ENCODE measurements around the gene RSPH1.

DNA sequence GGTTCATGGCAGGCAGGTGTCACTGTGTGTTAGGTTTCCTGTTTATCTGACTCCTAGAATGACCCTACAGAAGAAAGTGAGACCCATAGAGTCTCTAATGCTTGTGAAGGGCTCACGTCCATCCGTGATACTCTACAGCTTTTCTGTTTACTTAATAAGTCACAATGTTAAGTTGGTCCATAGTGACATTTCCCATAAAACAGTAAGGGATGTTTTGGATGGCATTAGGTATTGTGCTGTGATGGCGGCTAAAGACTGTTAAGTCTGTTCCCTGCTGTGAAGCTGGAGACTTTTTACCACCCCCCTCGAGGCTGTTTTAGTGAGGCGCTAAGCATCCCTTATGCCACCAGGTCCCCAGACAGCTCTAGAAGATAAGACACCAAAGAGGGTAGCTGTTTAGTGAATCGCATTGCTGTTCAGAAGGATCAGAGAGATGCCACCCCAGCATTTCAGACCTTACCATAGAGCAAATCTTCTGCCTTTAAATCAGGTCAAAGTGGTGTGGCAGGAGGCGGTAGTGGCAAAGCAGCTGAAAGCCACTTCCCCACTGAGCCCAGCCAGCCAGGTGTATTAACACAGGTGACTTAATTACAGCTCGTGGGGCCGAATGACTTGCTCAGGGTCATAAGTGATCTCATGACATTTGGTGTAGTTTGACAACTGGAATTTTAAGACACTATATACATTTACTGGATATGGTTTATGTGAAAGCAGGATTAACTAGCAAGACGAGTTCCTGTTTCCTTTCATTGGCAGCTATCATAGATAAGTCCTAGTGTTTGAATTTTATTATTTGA lies 42.7 kb upstream of the RSPH1 start:
- no peak for TF ChIP-seq GABPA (IDR thresholded peaks at IDR 0.05; ENCODE audit: low read depth)
- TF ChIP-seq, protein P1, sequence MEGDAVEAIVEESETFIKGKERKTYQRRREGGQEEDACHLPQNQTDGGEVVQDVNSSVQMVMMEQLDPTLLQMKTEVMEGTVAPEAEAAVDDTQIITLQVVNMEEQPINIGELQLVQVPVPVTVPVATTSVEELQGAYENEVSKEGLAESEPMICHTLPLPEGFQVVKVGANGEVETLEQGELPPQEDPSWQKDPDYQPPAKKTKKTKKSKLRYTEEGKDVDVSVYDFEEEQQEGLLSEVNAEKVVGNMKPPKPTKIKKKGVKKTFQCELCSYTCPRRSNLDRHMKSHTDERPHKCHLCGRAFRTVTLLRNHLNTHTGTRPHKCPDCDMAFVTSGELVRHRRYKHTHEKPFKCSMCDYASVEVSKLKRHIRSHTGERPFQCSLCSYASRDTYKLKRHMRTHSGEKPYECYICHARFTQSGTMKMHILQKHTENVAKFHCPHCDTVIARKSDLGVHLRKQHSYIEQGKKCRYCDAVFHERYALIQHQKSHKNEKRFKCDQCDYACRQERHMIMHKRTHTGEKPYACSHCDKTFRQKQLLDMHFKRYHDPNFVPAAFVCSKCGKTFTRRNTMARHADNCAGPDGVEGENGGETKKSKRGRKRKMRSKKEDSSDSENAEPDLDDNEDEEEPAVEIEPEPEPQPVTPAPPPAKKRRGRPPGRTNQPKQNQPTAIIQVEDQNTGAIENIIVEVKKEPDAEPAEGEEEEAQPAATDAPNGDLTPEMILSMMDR (IDR thresholded peaks at IDR 0.05), result no peak
- TF ChIP-seq POLR2AphosphoS5 (IDR thresholded peaks at IDR 0.05; ENCODE audit: low read depth, low read length), result no peak
